ENCODE data around the gene TRPM5.

TRPM5 gene

GRCh38 chr11:2466069-2466801 is 21.9 kb upstream of the TRPM5 start:
- TF ChIP-seq CTCF (IDR thresholded peaks at IDR 0.05; ENCODE audit: insufficient read depth, low read length, missing control alignments), result no peak
- ChIA-PET POLR2A (no interaction called here), CTCF (interaction anchor here (1.2 kb wide), 1 partner anchor 46 kb away, joined by 3 read pairs; no protein-coding TSS in a partner anchor)
- no peak for DNase-seq (ENCODE audit: low read depth, low spot score)
- no peak overlapping the region for H3K4me3 ChIP-seq (ENCODE audit: low read depth, low read length)

- no peak for DNase-seq (ENCODE audit: low read depth, low spot score)
- CTCF ChIA-PET, result interaction anchor here (1.2 to 1.9 kb wide), 3 partner anchors 46 to 267 kb away, joined by 3 to 6 read pairs (median 3); no protein-coding TSS in a partner anchor
- POLR2A ChIA-PET, result no interaction called here
- TF ChIP-seq CTCF (IDR thresholded peaks at IDR 0.05; ENCODE audit: insufficient read depth, low read length, missing control alignments), result no peak
- no peak overlapping the region for H3K4me3 ChIP-seq (ENCODE audit: low read depth, low read length)
Observed at GRCh38 chr11:2465202-2466068, 21.1 kb upstream of the TRPM5 start.

- no peak overlapping the region for H3K4me3 ChIP-seq (ENCODE audit: low read depth, low read length)
- TF ChIP-seq CTCF (IDR thresholded peaks at IDR 0.05; ENCODE audit: insufficient read depth, low read length, missing control alignments), result no peak
- ChIA-PET POLR2A (no interaction called here), CTCF (interaction anchor here (1.3 to 1.9 kb wide), 2 partner anchors 67 to 266 kb away, joined by 3 to 6 read pairs; no protein-coding TSS in a partner anchor)
- no peak for DNase-seq (ENCODE audit: low read depth, low spot score)
Observed at GRCh38 chr11:2464451-2465165, 20.3 kb upstream of the TRPM5 start.

- no peak for DNase-seq (ENCODE audit: low read depth, low spot score)
Observed at GRCh38 chr11:2463766-2464277, 19.5 kb upstream of the TRPM5 start.

GRCh38 chr11:2462986-2463765 is 18.9 kb upstream of the TRPM5 start:
- ChIA-PET POLR2A (no interaction called here), CTCF (no interaction called here)
- TF ChIP-seq CTCF (IDR thresholded peaks at IDR 0.05; ENCODE audit: insufficient read depth, low read length, missing control alignments), result no peak
- H3K4me3 ChIP-seq (ENCODE audit: low read depth, low read length), result no peak overlapping the region
- no peak for DNase-seq (ENCODE audit: low read depth, low spot score)

More at GRCh38 chr11:2463766-2464277, 19.5 kb upstream of the TRPM5 start:
- ChIA-PET POLR2A (no interaction called here), CTCF (interaction anchor here (1.9 kb wide), 1 partner anchor 68 kb away, joined by 6 read pairs; no protein-coding TSS in a partner anchor)
- no peak overlapping the region for H3K4me3 ChIP-seq (ENCODE audit: low read depth, low read length)
- no peak for TF ChIP-seq CTCF (IDR thresholded peaks at IDR 0.05; ENCODE audit: insufficient read depth, low read length, missing control alignments)

Data from AG04449 (cell line).